Mesothelial cell of epicardium (in vitro differentiated cells): ENCODE data around the gene LIN54. TPM values are rescaled to one million over a fixed set of nuclear protein-coding genes. Genes with fewer than 3 reads are reported as not detected.

Experiments
- DNase-seq, 2 experiments: peaks; one replicate each; pipeline ENCODE4 v3.0.0; 2021; ENCODE audit warnings: low spot score in 2 of 2; ENCODE audit not compliant: unreplicated experiment in 2 of 2
- H3K27ac Mint-ChIP-seq: 2 replicates; pipeline ENCODE4 v1.8.0; 2021; ENCODE audit warnings: mixed read lengths
- H3K27me3 Mint-ChIP-seq: 2 replicates; pipeline ENCODE4 v1.8.0; 2021; ENCODE audit warnings: low read depth, mixed read lengths
- H3K36me3 Mint-ChIP-seq: 2 replicates; pipeline ENCODE4 v1.8.0; 2021; ENCODE audit warnings: mixed read lengths
- H3K4me1 Mint-ChIP-seq: 2 replicates; pipeline ENCODE4 v1.8.0; 2021; ENCODE audit warnings: mixed read lengths
- H3K4me3 Mint-ChIP-seq: 2 replicates; pipeline ENCODE4 v1.8.0; 2021; ENCODE audit warnings: mild to moderate bottlenecking, moderate library complexity, mixed read lengths
- H3K9me3 Mint-ChIP-seq: 2 replicates; pipeline ENCODE4 v1.8.0; 2021; ENCODE audit warnings: mixed read lengths
- total RNA-seq: library from RNA; stranded (reverse); gene quantifications from 3 replicates; pipeline ENCODE4 v1.2.1, GENCODE V29; 2021
- TF ChIP-seq, protein P1 (sequence below): fragments of 200-600 bp; sonication (generic); IDR thresholded peaks from one replicate; pipeline ENCODE4 v1.5.0; 2021; ENCODE audit warnings: antibody characterized with exemption; ENCODE audit not compliant: unreplicated experiment

The LIN54 gene
- total RNA-seq, 1 donor from 2014 or later = 12.9 TPM

DNA sequence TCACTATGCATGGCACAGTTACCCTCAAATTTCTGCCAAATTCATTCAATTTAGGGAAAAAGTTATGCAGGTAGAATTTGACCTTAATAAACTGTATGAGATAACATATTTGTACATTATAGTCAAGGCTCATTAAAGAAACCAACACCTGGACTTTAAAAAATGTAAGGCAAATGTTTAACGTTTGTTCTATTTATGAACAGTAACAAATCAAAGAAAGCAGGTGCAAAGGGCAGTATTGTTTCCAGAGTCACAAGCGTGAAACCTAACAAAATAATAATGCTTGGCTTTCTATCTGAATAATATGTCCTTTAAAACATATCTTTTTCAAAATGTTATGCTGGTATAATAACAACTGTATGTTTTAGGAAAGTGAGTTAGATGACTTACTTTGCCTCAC is 41.2 kb downstream of the LIN54 start:
- Mint-ChIP-seq H3K4me3 (no peak overlapping the region), H3K4me1 (no peaks in the 10 kb centered on the region), H3K27me3 (no peaks in the 10 kb centered on the region), H3K9me3 (no peaks in the 10 kb centered on the region), H3K27ac (no peak overlapping the region), H3K36me3 (peaks cover 29% of the 10 kb centered on the region)
- no peak for DNase-seq
- TF ChIP-seq, protein P1, sequence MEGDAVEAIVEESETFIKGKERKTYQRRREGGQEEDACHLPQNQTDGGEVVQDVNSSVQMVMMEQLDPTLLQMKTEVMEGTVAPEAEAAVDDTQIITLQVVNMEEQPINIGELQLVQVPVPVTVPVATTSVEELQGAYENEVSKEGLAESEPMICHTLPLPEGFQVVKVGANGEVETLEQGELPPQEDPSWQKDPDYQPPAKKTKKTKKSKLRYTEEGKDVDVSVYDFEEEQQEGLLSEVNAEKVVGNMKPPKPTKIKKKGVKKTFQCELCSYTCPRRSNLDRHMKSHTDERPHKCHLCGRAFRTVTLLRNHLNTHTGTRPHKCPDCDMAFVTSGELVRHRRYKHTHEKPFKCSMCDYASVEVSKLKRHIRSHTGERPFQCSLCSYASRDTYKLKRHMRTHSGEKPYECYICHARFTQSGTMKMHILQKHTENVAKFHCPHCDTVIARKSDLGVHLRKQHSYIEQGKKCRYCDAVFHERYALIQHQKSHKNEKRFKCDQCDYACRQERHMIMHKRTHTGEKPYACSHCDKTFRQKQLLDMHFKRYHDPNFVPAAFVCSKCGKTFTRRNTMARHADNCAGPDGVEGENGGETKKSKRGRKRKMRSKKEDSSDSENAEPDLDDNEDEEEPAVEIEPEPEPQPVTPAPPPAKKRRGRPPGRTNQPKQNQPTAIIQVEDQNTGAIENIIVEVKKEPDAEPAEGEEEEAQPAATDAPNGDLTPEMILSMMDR = no peak

DNA sequence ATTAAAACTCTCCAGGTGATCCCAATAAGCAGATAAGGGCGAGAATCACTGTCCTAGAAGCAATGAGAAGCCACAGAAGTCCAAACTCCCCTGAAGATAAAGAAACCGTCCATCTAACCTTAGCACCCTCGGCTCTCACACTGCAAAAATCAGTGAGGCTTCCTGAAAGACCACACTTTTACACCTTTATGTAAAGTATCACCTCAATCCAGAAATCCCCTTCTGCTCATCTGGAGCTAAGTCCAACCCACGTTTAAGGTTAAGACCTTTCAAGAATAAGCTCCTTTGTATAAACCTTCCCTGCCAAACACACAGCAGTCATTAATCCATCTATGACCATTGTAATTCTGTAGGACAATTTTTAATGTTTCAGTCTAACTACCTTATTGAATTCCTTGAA is 41.7 kb downstream of the LIN54 start:
- no peaks in the 10 kb centered on the region for H3K4me1 Mint-ChIP-seq
- H3K9me3 Mint-ChIP-seq = no peaks in the 10 kb centered on the region
- TF ChIP-seq, protein P1 = no peak
- no peaks in the 10 kb centered on the region for H3K27me3 Mint-ChIP-seq
- DNase-seq = no peak
- peaks cover 30% of the 10 kb centered on the region for H3K36me3 Mint-ChIP-seq
- H3K27ac Mint-ChIP-seq = no peak overlapping the region
- no peak overlapping the region for H3K4me3 Mint-ChIP-seq

DNA sequence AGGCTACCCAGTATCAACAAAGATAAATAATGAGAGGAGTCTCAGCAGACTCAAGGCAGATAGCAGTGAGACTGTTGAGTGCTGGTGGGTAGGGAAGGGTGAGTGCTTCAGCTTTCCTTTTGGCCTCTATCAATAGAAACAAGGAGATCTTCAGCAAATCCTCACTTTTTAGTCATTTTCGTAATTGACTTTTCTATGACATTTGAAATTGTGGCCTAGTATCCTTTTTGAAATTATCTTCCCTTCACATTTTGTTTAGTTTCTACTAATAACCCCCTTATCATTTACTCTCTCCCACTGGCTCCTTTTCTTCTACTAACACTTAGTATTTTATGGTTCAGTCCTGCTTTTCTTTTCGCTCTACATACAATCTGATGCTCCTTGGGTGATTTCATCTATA is 44.9 kb downstream of the LIN54 start:
- Mint-ChIP-seq H3K27ac (peak overlapping the region; percentile 2), H3K4me3 (no peak overlapping the region), H3K9me3 (peaks cover 6% of the 10 kb centered on the region), H3K27me3 (no peaks in the 10 kb centered on the region), H3K36me3 (peaks cover 40% of the 10 kb centered on the region), H3K4me1 (no peaks in the 10 kb centered on the region)
- TF ChIP-seq, protein P1 = no peak
- no peak for DNase-seq

DNA sequence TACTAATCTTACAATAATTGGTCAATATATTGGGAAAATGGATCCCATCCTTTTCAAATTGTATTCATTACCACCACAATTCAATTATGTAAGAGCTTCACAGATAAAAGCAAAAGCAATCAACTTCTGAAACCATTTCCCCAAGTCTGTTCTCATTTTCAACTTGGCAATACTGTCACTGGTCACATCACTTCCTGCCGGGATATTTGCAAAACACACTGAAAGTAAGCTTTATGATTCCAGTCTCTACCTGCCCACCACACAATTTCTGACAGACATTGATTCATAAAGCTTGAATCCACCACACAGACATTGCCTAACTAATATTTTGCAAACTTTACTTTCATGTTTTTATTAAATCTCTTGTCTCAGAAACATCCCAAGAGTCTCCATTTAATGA is 53.6 kb downstream of the LIN54 start:
- TF ChIP-seq, protein P1 = no peak
- H3K9me3 Mint-ChIP-seq = no peaks in the 10 kb centered on the region
- no peak for DNase-seq
- no peaks in the 10 kb centered on the region for H3K27me3 Mint-ChIP-seq
- no peak overlapping the region for H3K4me3 Mint-ChIP-seq
- H3K4me1 Mint-ChIP-seq = no peaks in the 10 kb centered on the region
- peaks cover 13% of the 10 kb centered on the region for H3K36me3 Mint-ChIP-seq
- H3K27ac Mint-ChIP-seq = no peak overlapping the region

DNA sequence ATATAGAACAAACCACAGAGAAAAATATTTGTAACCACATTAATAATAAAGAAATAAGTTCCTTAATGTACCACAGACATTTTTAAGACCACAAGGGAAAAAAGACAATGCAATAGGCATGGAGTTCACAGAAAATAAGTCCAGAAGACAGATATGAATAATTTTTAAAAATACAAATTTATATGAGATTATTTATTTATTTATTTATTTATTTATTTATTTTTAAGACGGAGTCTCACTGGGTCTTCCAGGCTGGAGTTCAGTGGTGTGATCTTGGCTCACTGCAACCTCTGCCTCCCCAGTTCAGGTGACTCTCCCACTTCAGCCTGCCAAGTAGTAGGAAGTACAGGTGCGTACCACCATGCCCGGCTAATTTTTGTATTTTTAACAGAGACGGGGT is 56.4 kb downstream of the LIN54 start:
- Mint-ChIP-seq H3K4me1 (no peaks in the 10 kb centered on the region), H3K4me3 (no peak overlapping the region), H3K9me3 (no peaks in the 10 kb centered on the region), H3K27ac (no peak overlapping the region), H3K27me3 (no peaks in the 10 kb centered on the region), H3K36me3 (peaks cover 8% of the 10 kb centered on the region)
- DNase-seq = no peak
- TF ChIP-seq, protein P1 = no peak

DNA sequence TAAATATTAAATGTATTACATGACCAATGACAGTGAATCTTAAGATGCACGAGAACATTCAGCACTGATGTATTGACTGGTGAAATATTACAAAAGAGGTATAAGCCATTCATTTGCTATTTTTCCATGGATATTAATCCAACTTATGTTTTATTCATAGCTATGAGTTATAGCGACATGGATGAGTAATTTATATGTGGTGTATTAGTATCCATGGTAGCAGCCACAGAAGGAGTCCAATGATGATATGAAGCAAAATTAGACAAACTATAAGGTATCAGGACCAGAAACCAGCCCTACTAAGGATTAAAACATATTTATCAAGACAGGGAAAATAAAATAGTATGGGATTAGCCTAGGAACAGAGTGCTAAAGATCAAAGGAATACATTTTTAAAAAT is 59.4 kb downstream of the LIN54 start:
- Mint-ChIP-seq H3K27me3 (no peaks in the 10 kb centered on the region), H3K9me3 (no peaks in the 10 kb centered on the region), H3K4me1 (no peaks in the 10 kb centered on the region), H3K4me3 (no peak overlapping the region), H3K27ac (no peak overlapping the region), H3K36me3 (peaks cover 8% of the 10 kb centered on the region)
- no peak for DNase-seq
- TF ChIP-seq, protein P1 = no peak
